Ammon's horn (tissue), 1 donor: ENCODE results near the gene SH2B3.
"Not testable (repeated sequence)": the region's sequence is repeated elsewhere in the genome, so short reads cannot be mapped to it uniquely, and the experiment has no call there.

Experiments used
- DNase-seq: peaks from one replicate; pipeline ENCODE4 v3.0.0-alpha.2; 2016; ENCODE audit warnings: low spot score

The SH2B3 gene

GRCh38 chr12:111460111-111460510 is 54.4 kb downstream of the SH2B3 start:
- not testable (repeated sequence) for DNase-seq

- DNase-seq = no peak
These were observed 56.6 kb downstream of the SH2B3 start for GRCh38 chr12:111462210-111462769.

- DNase-seq = no peak
These were observed 61.6 kb downstream of the SH2B3 start for GRCh38 chr12:111467092-111467856.

- DNase-seq = no peak
These were observed 62.1 kb downstream of the SH2B3 start for GRCh38 chr12:111467857-111468241.

- no peak for DNase-seq
These were observed 63.7 kb downstream of the SH2B3 start for GRCh38 chr12:111469401-111469800.

GRCh38 chr12:111471236-111471635 is 65.5 kb downstream of the SH2B3 start:
- DNase-seq = no peak

- no peak for DNase-seq
These were observed 76.7 kb downstream of the SH2B3 start for GRCh38 chr12:111482462-111482861.

- DNase-seq = no peak
These were observed 82.5 kb downstream of the SH2B3 start for GRCh38 chr12:111488271-111488670.

- no peak for DNase-seq
These were observed 83.1 kb downstream of the SH2B3 start for GRCh38 chr12:111488798-111489197.

- DNase-seq = not testable (repeated sequence)
These were observed 87.3 kb downstream of the SH2B3 start for GRCh38 chr12:111492979-111493378.

GRCh38 chr12:111494676-111495075 is 89.0 kb downstream of the SH2B3 start:
- no peak for DNase-seq
